Activated B cell treated with CpG ODN at 0.5 μM for 24 hours (primary cell): ENCODE measurements around the gene PRUNE2. TPM values are rescaled to one million over a fixed set of nuclear protein-coding genes. Genes with fewer than 3 reads are reported as not detected.

Source experiments
- ATAC-seq: fragments of 200-7000 bp; cut with Tn5 transposase; one replicate; pipeline ENCODE4 v1.10.0; 2021; ENCODE audit warnings: low read depth, mild to moderate bottlenecking, moderate library complexity
- CTCF ChIA-PET: fragments of 350-600 bp; sonication (Branson Sonifier 250); formaldehyde crosslinking; loops from one replicate; lab custom pipeline; 2021; ENCODE audit warnings: antibody characterized with exemption; lab: Charles Lee
- POLR2A ChIA-PET: fragments of 350-600 bp; sonication (Branson Sonifier 250); formaldehyde crosslinking; loops from one replicate; lab custom pipeline; 2021; ENCODE audit warnings: antibody characterized with exemption; lab: Charles Lee
- DNase-seq: peaks from one replicate; pipeline ENCODE4 v3.0.0; 2022
- H3K27ac Mint-ChIP-seq: one replicate; pipeline ENCODE4 v1.8.0; 2020; ENCODE audit warnings: mixed read lengths
- H3K27me3 Mint-ChIP-seq: one replicate; pipeline ENCODE4 v1.8.0; 2021; ENCODE audit warnings: mixed read lengths
- H3K36me3 Mint-ChIP-seq: one replicate; pipeline ENCODE4 v1.8.0; 2021; ENCODE audit warnings: low read depth, mixed read lengths
- H3K4me1 Mint-ChIP-seq: one replicate; pipeline ENCODE4 v1.8.0; 2021; ENCODE audit warnings: mixed read lengths
- H3K4me3 Mint-ChIP-seq: one replicate; pipeline ENCODE4 v1.8.0; 2020; ENCODE audit warnings: mild to moderate bottlenecking, mixed read lengths
- H3K9me3 Mint-ChIP-seq: one replicate; pipeline ENCODE4 v1.8.0; 2020; ENCODE audit warnings: mixed read lengths
- CTCF ChIP-seq: fragments of 200-600 bp; IDR thresholded peaks from one replicate; pipeline ENCODE4 v1.8.0; 2022; ENCODE audit warnings: antibody characterized with exemption, mild to moderate bottlenecking
- intact Hi-C: fragments of 100-400 bp; cut with micrococcal nuclease; formaldehyde crosslinking; loops from one replicate; pipeline ENCODE4 v1.15.1; 2024
- total RNA-seq: library from RNA; stranded (reverse); gene quantifications from 2 replicates; pipeline ENCODE4 v1.2.3, GENCODE V29; 2022

The PRUNE2 gene
- total RNA-seq, 1 donor from 2014 or later: not detected

GRCh38 chr9:76657265-76657664 lies 248.6 kb downstream of the PRUNE2 start:
- no peaks in the 10 kb centered on the region for H3K27me3 Mint-ChIP-seq
- no peaks in the 10 kb centered on the region for H3K9me3 Mint-ChIP-seq
- no peaks in the 10 kb centered on the region for H3K36me3 Mint-ChIP-seq
- ATAC-seq (no peak), DNase-seq (no peak)
- no peak overlapping the region for H3K27ac Mint-ChIP-seq
- H3K4me1 Mint-ChIP-seq: peaks cover 53% of the 10 kb centered on the region
- H3K4me3 Mint-ChIP-seq: no peak overlapping the region
- no peak for TF ChIP-seq CTCF
- CTCF ChIA-PET: interaction anchor here (2.1 to 4.7 kb wide), 4 partner anchors 38 to 211 kb away, joined by 6 to 76 read pairs (median 12); partner anchors contain the start of gene GCNT1
- POLR2A ChIA-PET: interaction anchor here (0.5 to 1.4 kb wide), 2 partner anchors 64 to 198 kb away, joined by 3 read pairs; partner anchors contain the start of gene GCNT1
- intact Hi-C loops: loop anchor here (5.0 kb wide), 2 partner anchors 80 to 95 kb away; no protein-coding TSS in a partner anchor

- Mint-ChIP-seq H3K27me3 (no peaks in the 10 kb centered on the region), H3K27ac (no peak overlapping the region), H3K4me3 (no peak overlapping the region), H3K4me1 (peaks cover 66% of the 10 kb centered on the region), H3K36me3 (no peaks in the 10 kb centered on the region), H3K9me3 (no peaks in the 10 kb centered on the region)
- ChIA-PET POLR2A (interaction anchor here (1.4 kb wide), 1 partner anchor 197 kb away, joined by 3 read pairs; the partner anchor contains the start of gene GCNT1), CTCF (interaction anchor here (2.1 to 4.7 kb wide), 2 partner anchors 198 to 209 kb away, joined by 15 to 76 read pairs; partner anchors contain the start of gene GCNT1)
- no peak for ATAC-seq
- no peak for DNase-seq
- TF ChIP-seq CTCF: no peak
- intact Hi-C loops: loop anchor here (5.0 kb wide), 2 partner anchors 79 to 94 kb away; no protein-coding TSS in a partner anchor
Observed at GRCh38 chr9:76655971-76656370, 249.9 kb downstream of the PRUNE2 start.

GRCh38 chr9:76655121-76655541 lies 250.8 kb downstream of the PRUNE2 start:
- H3K36me3 Mint-ChIP-seq: no peaks in the 10 kb centered on the region
- H3K27me3 Mint-ChIP-seq: no peaks in the 10 kb centered on the region
- no peak overlapping the region for H3K4me3 Mint-ChIP-seq
- intact Hi-C loops: loop anchor here (5.0 kb wide), 2 partner anchors 78 to 93 kb away; no protein-coding TSS in a partner anchor
- ATAC-seq: no peak
- ChIA-PET CTCF (interaction anchor here (2.1 to 4.7 kb wide), 2 partner anchors 197 to 208 kb away, joined by 15 to 76 read pairs; partner anchors contain the start of gene GCNT1), POLR2A (no interaction called here)
- peaks cover 72% of the 10 kb centered on the region for H3K4me1 Mint-ChIP-seq
- DNase-seq: no peak
- TF ChIP-seq CTCF: no peak
- H3K27ac Mint-ChIP-seq: no peak overlapping the region
- no peaks in the 10 kb centered on the region for H3K9me3 Mint-ChIP-seq

GRCh38 chr9:76654575-76654974 lies 251.3 kb downstream of the PRUNE2 start:
- Mint-ChIP-seq H3K4me3 (no peak overlapping the region), H3K36me3 (no peaks in the 10 kb centered on the region), H3K9me3 (no peaks in the 10 kb centered on the region), H3K27ac (no peak overlapping the region), H3K27me3 (no peaks in the 10 kb centered on the region), H3K4me1 (peaks cover 72% of the 10 kb centered on the region)
- no peak for ATAC-seq
- ChIA-PET CTCF (no interaction called here), POLR2A (no interaction called here)
- intact Hi-C loops: no loop called here
- no peak for DNase-seq
- TF ChIP-seq CTCF: no peak

DNA sequence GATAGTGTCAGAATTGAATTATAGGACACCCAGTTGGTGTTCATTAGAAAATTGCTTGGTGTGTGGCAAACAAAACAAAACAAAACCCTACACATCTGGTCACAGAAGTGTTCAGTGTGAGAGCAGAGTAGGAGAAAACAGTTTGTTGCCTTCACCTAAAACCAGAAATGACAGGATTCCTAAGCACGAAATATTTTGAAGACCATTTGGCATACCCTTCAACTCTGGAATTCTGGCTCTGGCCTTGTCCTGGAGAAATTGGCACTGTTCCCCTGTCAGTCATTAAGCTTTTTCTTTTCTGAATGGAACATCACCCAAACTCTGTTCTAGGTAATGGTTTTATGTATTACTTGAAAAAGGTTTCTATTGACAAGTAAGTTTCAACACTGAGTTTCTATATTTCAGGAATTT lies 251.9 kb downstream of the PRUNE2 start:
- no peaks in the 10 kb centered on the region for H3K36me3 Mint-ChIP-seq
- ChIA-PET CTCF (no interaction called here), POLR2A (no interaction called here)
- intact Hi-C loops: no loop called here
- no peak overlapping the region for H3K27ac Mint-ChIP-seq
- peaks cover 72% of the 10 kb centered on the region for H3K4me1 Mint-ChIP-seq
- no peak overlapping the region for H3K4me3 Mint-ChIP-seq
- DNase-seq (no peak), ATAC-seq (no peak)
- no peaks in the 10 kb centered on the region for H3K9me3 Mint-ChIP-seq
- TF ChIP-seq CTCF: no peak
- no peaks in the 10 kb centered on the region for H3K27me3 Mint-ChIP-seq
